GM18868 (cell line): Measurements from ENCODE around the gene RPL11.
"Not testable (repeated sequence)": the region's sequence is repeated elsewhere in the genome, so short reads cannot be mapped to it uniquely, and the experiment has no call there.

ENCODE experiments used
- ATAC-seq: cut with Tn5 transposase; IDR thresholded peaks from one replicate; pipeline ENCODE4 v1.9.1; 2021; ENCODE audit warnings: mild to moderate bottlenecking, moderate library complexity; ENCODE audit not compliant: unreplicated experiment

The RPL11 gene

GRCh38 chr1:23691499-23692307 lies at the start of gene RPL11:
Gene RPL11, plus strand, starts transcription at chr1:23691806. Its CDS starts 18 bp downstream, at chr1:23691824.
- peak; percentile 76 for ATAC-seq

DNA sequence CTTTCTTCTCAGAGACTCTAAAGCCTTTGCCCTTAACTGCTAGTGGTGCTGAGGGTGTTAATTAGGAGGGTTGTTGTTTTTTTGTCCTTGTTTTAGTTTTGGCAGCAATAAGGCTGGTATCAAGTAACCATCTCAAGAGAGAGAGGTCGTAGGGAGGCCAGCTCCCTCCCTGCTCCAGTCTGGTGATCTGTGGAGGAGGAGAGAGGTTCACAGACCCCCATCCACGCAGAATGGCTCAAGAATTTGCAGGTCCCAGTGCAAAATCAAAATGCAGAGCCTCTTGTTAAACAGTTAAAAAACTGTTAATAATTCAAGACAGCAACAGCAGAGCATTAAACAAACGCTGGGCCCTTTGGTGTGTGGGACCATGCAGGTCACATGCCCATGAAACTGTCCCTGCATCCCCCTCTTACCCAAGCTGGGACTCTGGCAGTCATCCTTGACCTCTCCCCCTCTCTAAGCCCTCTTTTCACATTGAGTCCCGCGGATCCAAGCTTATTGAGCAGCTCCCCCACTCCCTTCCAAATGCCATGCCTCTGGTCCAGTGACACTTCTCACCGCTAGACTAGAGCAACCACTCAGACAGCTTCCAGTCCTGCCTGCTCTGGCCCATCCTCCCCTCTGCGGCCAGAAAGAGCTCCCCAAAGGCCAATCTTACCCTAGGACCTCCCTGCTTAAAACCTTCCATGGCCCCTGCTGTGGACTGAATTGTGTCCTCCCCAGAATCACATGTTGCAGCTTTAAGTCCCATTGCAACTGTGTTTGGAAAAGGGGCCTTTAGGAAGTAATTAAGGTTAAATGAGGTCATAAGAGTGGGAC lies 47.7 kb upstream of the RPL11 start:
- no peak for ATAC-seq

DNA sequence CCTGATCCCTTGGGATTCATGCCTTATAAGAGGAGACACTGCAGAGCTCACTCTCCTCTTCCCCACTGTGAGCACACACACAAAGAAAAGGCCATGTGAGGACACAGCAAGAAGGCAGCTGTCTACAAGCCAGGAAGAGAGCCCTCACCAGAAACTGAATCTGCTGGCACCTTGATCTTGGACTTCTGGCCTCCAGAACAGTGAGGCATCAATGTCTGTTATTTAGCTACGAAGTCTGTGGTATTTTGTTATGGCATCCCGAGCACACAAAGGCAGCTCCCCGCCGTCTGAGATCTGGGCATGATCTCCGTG lies 47.1 kb upstream of the RPL11 start:
- ATAC-seq: no peak

- no peak for ATAC-seq
These were observed 46.3 kb upstream of the RPL11 start for GRCh38 chr1:23645338-23645737.

DNA sequence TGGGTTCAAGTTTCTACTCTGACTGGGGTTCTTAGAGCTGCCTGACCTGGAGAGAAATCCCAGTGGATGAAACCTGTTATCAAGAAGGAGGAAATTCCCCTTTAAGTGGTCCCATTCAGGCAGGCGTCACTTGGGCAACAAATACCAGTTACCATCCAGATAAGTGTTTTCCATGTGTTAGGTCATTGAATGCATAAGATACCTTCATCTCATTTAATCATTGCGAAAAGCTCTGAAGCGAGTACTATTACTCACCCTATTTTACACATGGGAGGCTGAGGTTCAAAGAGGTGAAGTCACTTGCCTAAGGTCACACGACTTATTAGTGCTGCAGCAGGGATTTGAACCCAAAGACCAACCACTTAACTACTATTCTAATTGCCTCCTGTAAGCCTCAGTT lies 45.5 kb upstream of the RPL11 start:
- no peak for ATAC-seq

- ATAC-seq: no peak
These were observed 45.1 kb upstream of the RPL11 start for GRCh38 chr1:23646541-23646940.

DNA sequence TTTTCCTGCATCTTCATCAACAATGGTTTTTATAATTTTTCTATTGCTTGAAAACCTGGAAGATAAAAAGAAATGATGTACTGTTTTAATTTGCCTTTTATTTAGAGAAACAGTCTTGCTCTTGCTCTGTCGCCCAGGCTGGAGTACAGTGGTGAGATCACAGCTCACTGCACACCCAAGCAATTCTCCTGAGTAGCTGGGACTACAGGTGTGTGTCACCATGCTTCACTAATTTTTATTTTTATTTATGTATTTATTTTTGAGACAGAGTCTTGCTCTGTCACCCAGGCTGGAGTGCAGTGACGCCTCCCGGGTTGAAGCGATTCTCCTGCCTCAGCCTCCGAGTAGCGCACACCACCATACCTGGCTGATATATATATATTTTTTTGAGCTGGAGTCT lies 43.0 kb upstream of the RPL11 start:
- ATAC-seq: no peak

DNA sequence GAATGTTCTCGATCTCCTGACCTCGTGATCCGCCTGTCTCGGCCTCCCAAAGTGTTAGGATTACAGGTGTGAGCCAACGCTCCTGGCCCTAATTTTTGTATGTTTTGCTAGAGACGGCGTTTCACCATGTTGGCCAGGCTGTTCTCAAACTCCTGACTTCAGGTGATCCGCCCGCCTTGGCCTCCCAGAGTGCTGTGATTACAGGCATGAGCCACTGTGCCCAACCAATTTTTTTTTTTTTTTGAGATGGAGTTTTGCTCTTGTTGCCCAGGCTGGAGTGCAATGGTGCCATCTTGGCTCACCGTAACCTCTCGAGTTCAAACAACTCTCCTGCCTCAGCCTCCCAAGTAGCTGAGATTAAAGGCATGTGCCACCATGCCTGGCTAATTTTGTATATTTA lies 42.4 kb upstream of the RPL11 start:
- not testable (repeated sequence) for ATAC-seq

DNA sequence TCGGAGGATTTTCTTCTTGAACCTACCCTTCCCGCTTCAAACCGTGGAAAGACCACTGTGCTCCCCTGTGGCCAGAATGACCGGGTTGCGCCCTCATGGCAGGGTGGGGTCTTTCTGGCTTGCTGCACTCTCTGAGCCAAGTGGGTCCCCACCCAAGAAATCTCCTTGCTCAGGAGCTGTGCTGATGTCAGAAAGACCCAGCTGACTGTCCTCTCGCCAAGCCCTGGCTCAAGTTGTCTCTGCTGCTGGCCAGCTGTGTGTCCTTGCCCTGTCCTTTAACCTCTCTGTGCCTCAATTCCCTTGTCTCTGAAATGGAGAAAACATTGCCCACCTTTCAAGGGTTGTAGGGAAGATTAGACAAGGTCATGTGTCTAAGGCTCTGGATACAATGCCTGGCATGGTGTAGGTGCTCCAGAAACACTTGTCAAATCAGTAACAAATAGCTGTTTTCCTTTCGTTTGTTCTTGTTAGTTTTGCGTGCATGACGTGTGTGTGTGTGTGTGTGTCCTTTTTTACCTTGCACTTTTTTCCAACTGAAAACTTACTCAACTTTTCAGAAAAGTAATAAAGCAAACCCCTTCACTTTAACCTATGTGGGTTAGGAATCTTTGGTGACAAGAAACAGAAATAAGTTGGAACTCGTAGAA lies 41.1 kb upstream of the RPL11 start:
- ATAC-seq: no peak

- ATAC-seq: no peak
These were observed 40.4 kb upstream of the RPL11 start for GRCh38 chr1:23651069-23651808.

DNA sequence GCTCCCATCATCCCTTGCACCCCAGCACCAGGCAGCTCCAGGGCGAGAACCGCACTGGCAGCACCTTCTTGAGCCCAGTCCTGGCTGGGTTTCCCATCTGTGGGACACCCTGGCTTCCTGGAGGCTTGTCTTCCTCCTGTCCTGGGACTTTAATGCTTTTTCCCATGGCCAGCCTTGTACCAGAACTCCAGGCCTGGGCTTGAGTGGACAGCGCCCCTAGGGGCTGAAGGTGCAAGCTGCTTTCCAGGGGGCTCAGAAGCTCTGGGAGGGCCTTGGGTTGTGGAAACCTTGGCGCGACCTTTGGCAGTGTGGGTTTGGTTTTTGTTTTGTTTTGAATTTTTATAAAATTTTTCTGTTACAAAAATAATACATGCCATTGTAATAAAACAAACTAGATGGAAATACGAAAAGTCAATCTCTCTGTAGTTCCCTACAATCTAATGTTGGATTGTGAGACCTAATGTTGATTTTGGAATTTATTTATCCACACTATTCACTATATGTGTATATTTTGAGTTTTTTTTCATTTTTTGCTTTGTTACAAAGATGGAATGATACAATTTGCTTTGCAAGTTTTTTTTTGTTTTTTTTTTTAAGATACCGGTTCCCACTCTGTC lies 33.8 kb upstream of the RPL11 start:
- ATAC-seq: no peak

DNA sequence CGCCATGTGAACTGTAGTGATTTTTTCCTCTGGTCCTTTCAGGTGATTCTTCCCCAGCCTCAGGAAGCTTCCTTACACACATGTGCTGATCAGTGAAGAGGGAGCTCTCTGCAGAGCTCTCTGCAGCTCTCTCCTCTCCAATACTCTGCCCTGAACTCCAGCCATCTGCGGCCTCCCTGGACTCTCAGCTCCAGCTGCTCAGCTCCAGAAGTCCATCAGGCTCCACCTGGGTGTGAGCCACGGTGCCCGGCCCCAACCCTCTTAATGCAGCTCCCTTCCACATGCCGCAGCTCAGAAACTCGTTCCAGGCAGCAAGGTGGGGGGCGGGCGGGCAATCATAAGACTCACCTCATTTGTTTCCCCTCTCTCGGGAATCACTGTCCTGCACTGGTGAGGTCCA lies 30.9 kb upstream of the RPL11 start:
- no peak for ATAC-seq

GRCh38 chr1:23661887-23662286 lies 29.7 kb upstream of the RPL11 start:
- ATAC-seq: no peak

- no peak for ATAC-seq
These were observed 26.5 kb upstream of the RPL11 start for GRCh38 chr1:23664837-23665795.

DNA sequence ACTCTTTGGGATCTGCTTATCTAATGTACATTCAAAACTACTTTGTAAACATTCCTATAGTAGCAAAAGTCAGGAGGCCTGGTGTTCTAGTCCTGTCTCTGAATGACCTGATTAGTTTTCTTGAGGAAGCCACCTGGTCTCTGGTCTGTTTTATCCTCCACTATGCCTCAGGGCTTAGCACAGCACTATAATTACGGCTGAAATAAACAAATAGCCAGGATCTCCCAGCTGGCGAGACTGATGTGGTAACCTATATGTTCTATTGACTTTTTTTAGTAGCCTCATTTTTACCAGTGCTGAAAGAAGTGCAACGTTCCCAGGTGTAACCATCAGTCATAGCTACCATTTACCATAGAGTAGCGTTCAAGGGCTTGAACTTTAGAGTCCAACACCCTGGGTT lies 24.2 kb upstream of the RPL11 start:
- ATAC-seq: no peak

- ATAC-seq: no peak
These were observed 20.9 kb upstream of the RPL11 start for GRCh38 chr1:23670709-23671108.

GRCh38 chr1:23673086-23673813 lies 18.4 kb upstream of the RPL11 start:
- ATAC-seq: no peak

- no peak for ATAC-seq
These were observed 11.8 kb upstream of the RPL11 start for GRCh38 chr1:23679815-23680214.

DNA sequence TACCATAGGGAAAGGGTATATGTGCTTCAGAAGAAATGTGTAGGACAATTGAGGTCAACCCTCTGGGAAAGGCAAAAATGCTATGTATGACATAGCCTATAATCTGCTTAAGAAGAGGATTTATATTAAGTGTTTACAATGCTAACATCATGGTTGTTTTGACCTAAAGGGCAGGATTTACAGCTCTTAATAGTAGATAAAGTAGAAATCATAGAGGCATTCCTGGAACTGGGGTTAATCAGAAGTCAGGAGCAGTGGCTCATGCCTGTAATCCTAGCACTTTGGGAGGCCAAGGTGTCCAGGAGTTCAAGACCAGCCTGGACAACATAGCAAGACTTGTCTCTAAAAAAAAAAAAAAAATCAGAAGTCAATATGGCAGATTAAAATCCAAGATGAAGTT lies 8.7 kb upstream of the RPL11 start:
- no peak for ATAC-seq
